SH-SY5Y (cell line): ENCODE measurements around the gene DEFB113.

ENCODE experiments used
- GATA2 ChIP-seq: IDR thresholded peaks from 2 replicates; pipeline ENCODE4 v1.6.1; 2011; ENCODE audit warnings: mild to moderate bottlenecking, low read depth, low read length
- GATA3 ChIP-seq: IDR thresholded peaks from 2 replicates; pipeline ENCODE4 v1.6.1; 2011; ENCODE audit warnings: low read depth, mild to moderate bottlenecking, low read length, moderate library complexity

- TF ChIP-seq GATA2 (no peak), GATA3 (no peak)
Measured at GRCh38 chr6:49933526-49933925, 35.9 kb downstream of the DEFB113 start.
